Osteoblast (primary cell): Measurements from ENCODE around the gene SMIM43. TPM values are rescaled to one million over a fixed set of nuclear protein-coding genes. Genes with fewer than 3 reads are reported as not detected.
"Not testable (repeated sequence)": the region's sequence is repeated elsewhere in the genome, so short reads cannot be mapped to it uniquely, and the experiment has no call there.

Source experiments
- DNase-seq: peaks from one replicate; pipeline ENCODE4 v3.0.0; 2011; ENCODE audit warnings: low spot score, mixed read lengths; ENCODE audit not compliant: insufficient read length; ENCODE audit errors: missing footprints
- H2AFZ ChIP-seq: 2 replicates; pipeline ENCODE4 v1.6.0; 2011; ENCODE audit warnings: mild to moderate bottlenecking, low read length
- H3K27ac ChIP-seq: 2 replicates; pipeline ENCODE4 v1.5.1; 2011; ENCODE audit warnings: mild to moderate bottlenecking, low read depth, low read length, moderate library complexity
- H3K27me3 ChIP-seq: 2 replicates; pipeline ENCODE4 v1.6.0; 2012; ENCODE audit warnings: mild to moderate bottlenecking, control low read depth, inconsistent platforms, low read length, moderate library complexity; ENCODE audit not compliant: insufficient read depth
- H3K36me3 ChIP-seq: 2 replicates; pipeline ENCODE4 v1.5.1; 2011; ENCODE audit warnings: mild to moderate bottlenecking, low read length, control low read depth, moderate library complexity; ENCODE audit not compliant: insufficient read depth
- H3K4me1 ChIP-seq: 2 replicates; pipeline ENCODE4 v1.5.1; 2011; ENCODE audit warnings: mild to moderate bottlenecking, low read length, control low read depth, moderate library complexity; ENCODE audit not compliant: insufficient read depth
- H3K4me2 ChIP-seq: 2 replicates; pipeline ENCODE4 v1.6.0; 2011; ENCODE audit warnings: mild to moderate bottlenecking, low read length; ENCODE audit not compliant: insufficient read depth
- H3K4me3 ChIP-seq: fragments of 200-600 bp; sonication (generic); 3 replicates; pipeline ENCODE4 v1.5.1; 2012; ENCODE audit warnings: mild to moderate bottlenecking, low read length, inconsistent platforms; ENCODE audit not compliant: insufficient read depth
- H3K79me2 ChIP-seq: 2 replicates; pipeline ENCODE4 v1.6.0; 2012; ENCODE audit warnings: mild to moderate bottlenecking, low read length, control low read depth, inconsistent platforms; ENCODE audit not compliant: insufficient read depth
- H3K9me3 ChIP-seq: 2 replicates; pipeline ENCODE4 v1.5.1; 2011; ENCODE audit warnings: low read depth, low read length, control low read depth
- H4K20me1 ChIP-seq: 2 replicates; pipeline ENCODE4 v1.6.0; 2012; ENCODE audit warnings: mild to moderate bottlenecking, low read length, control low read depth; ENCODE audit not compliant: insufficient read depth
- CTCF ChIP-seq: IDR thresholded peaks from 2 replicates; pipeline ENCODE4 v1.5.1; 2011; ENCODE audit warnings: mild to moderate bottlenecking, low read depth, low read length, moderate library complexity; ENCODE audit errors: extremely low read depth
- total RNA-seq: library from RNA; depleted of rRNA; stranded (reverse); fragments of >200 nt; gene quantifications from 2 replicates; pipeline ENCODE4 v1.2.3, GENCODE V29; 2012

Gene SMIM43
- total RNA-seq, 1 donor, result 0.72 TPM

GRCh38 chr4:121760205-121760604, 4.8 kb downstream of the SMIM43 start:
- H3K27ac ChIP-seq, result no peak overlapping the region
- H3K4me1 ChIP-seq, result peaks cover 8% of the 10 kb centered on the region
- H3K27me3 ChIP-seq, result no peaks in the 10 kb centered on the region
- no peaks in the 10 kb centered on the region for H3K9me3 ChIP-seq
- TF ChIP-seq CTCF, result no peak
- no peak for DNase-seq
- H2AFZ ChIP-seq, result peak overlapping the region; percentile 27
- H3K36me3 ChIP-seq, result no peaks in the 10 kb centered on the region
- no peaks in the 10 kb centered on the region for H4K20me1 ChIP-seq
- no peak overlapping the region for H3K4me3 ChIP-seq
- no peaks in the 10 kb centered on the region for H3K79me2 ChIP-seq
- H3K4me2 ChIP-seq, result no peak overlapping the region

- no peaks in the 10 kb centered on the region for H3K79me2 ChIP-seq
- H3K4me3 ChIP-seq, result no peak overlapping the region
- H3K9me3 ChIP-seq, result no peaks in the 10 kb centered on the region
- H3K27me3 ChIP-seq, result no peaks in the 10 kb centered on the region
- H3K27ac ChIP-seq, result no peak overlapping the region
- no peak overlapping the region for H2AFZ ChIP-seq
- no peaks in the 10 kb centered on the region for H3K36me3 ChIP-seq
- no peak for DNase-seq
- H3K4me1 ChIP-seq, result peaks cover 8% of the 10 kb centered on the region
- TF ChIP-seq CTCF, result no peak
- H4K20me1 ChIP-seq, result no peaks in the 10 kb centered on the region
- H3K4me2 ChIP-seq, result no peak overlapping the region
These were observed 5.9 kb downstream of the SMIM43 start for GRCh38 chr4:121758925-121759568.

DNA sequence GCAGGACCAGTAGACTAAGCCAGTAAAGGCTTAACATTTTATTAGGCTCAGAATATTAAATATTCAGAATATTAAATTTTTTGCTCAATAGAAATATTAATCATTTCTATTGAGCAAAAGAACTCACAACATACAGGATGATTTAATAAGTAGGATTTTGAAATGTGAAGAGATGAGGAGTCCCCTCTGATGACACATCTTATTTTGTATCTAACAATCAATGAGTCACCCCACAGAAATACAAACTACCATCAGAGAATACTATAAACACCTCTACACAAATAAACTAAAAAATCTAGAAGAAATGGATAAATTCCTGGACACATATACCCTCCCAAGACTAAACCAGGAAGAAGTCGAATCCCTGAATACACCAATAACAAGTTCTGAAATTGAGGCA, 12.8 kb downstream of the SMIM43 start:
- H3K4me2 ChIP-seq, H3K4me1 ChIP-seq, H3K9me3 ChIP-seq, H3K27me3 ChIP-seq, H3K36me3 ChIP-seq, H3K79me2 ChIP-seq, H2AFZ ChIP-seq, H3K27ac ChIP-seq, H3K4me3 ChIP-seq, DNase-seq, H4K20me1 ChIP-seq: not testable (repeated sequence)

GRCh38 chr4:121749225-121749624, 15.7 kb downstream of the SMIM43 start:
- Histone ChIP-seq H3K79me2 (no peaks in the 10 kb centered on the region), H3K4me1 (no peaks in the 10 kb centered on the region), H2AFZ (peak overlapping the region; percentile 61), H4K20me1 (no peaks in the 10 kb centered on the region), H3K4me2 (no peak overlapping the region), H3K27ac (no peak overlapping the region), H3K36me3 (no peaks in the 10 kb centered on the region), H3K9me3 (no peaks in the 10 kb centered on the region), H3K27me3 (no peaks in the 10 kb centered on the region), H3K4me3 (no peak overlapping the region)
- DNase-seq, result no peak
- TF ChIP-seq CTCF, result no peak
